Activated CD8-positive, alpha-beta memory T cell treated with anti-CD3 and anti-CD28 coated beads for 36 hours (primary cell): ENCODE data around the gene ASCL2. TPM values are rescaled to one million over a fixed set of nuclear protein-coding genes. Genes with fewer than 3 reads are reported as not detected.

Source experiments
- CTCF ChIA-PET: fragments of 350-600 bp; sonication (Branson Sonifier 250); formaldehyde crosslinking; loops from one replicate; lab custom pipeline; 2021; ENCODE audit warnings: antibody characterized with exemption; lab: Charles Lee
- POLR2A ChIA-PET: fragments of 350-600 bp; sonication (Branson Sonifier 250); formaldehyde crosslinking; loops from one replicate; lab custom pipeline; 2021; ENCODE audit warnings: antibody characterized with exemption; lab: Charles Lee
- total RNA-seq, 2 experiments: library from RNA; stranded (reverse); gene quantifications; one replicate each; pipeline ENCODE4 v1.2.3, GENCODE V29; 2021

Gene ASCL2
- total RNA-seq, 2 experiments from 2014 or later, result 1.8 to 2.8 TPM

GRCh38 chr11:2222451-2222850 lies 47.9 kb downstream of the ASCL2 start:
- POLR2A ChIA-PET, result no interaction called here
- CTCF ChIA-PET, result no interaction called here

- ChIA-PET CTCF (no interaction called here), POLR2A (interaction anchor here (0.6 kb wide), 1 partner anchor 457 kb away, joined by 3 read pairs; no protein-coding TSS in a partner anchor)
These were observed 48.8 kb downstream of the ASCL2 start for GRCh38 chr11:2221591-2221990.

- CTCF ChIA-PET, result no interaction called here
- POLR2A ChIA-PET, result interaction anchor here (0.6 kb wide), 1 partner anchor 457 kb away, joined by 3 read pairs; no protein-coding TSS in a partner anchor
These were observed 49.4 kb downstream of the ASCL2 start for GRCh38 chr11:2221024-2221423.

- POLR2A ChIA-PET, result no interaction called here
- CTCF ChIA-PET, result no interaction called here
These were observed 50.1 kb downstream of the ASCL2 start for GRCh38 chr11:2220173-2220771.

GRCh38 chr11:2219318-2220017 lies 50.9 kb downstream of the ASCL2 start:
- ChIA-PET CTCF (interaction anchor here (1.2 kb wide), 1 partner anchor 80 kb away, joined by 3 read pairs; no protein-coding TSS in a partner anchor), POLR2A (no interaction called here)

Other genes with a start within 250 kb of the ASCL2 start
- gene IGF2, start 131.2 kb downstream of the ASCL2 start, total RNA-seq, result 10 to 100 TPM in 1 of 2 experiments, 1 to 10 TPM in 1; 9.5 to 10.7 TPM
- gene INS, start 109.4 kb downstream of the ASCL2 start, total RNA-seq, result not detected
- gene TH, start 98.8 kb downstream of the ASCL2 start, total RNA-seq, result not detected
- 1 to 10 TPM; 3.5 to 4.2 TPM for gene C11orf21, start 31.3 kb upstream of the ASCL2 start, total RNA-seq
- 1 to 10 TPM; 2.8 to 2.9 TPM for gene TSPAN32, start 31.4 kb upstream of the ASCL2 start, total RNA-seq
- gene CD81, start 106.7 kb upstream of the ASCL2 start, total RNA-seq, result 100 to 1,000 TPM; 190 to 198 TPM
- 10 to 100 TPM; 61.5 to 68.0 TPM for gene TSSC4, start 130.2 kb upstream of the ASCL2 start, total RNA-seq
- not detected for gene TRPM5, start 173.9 kb upstream of the ASCL2 start, total RNA-seq
- 1 to 10 TPM; 3.1 to 3.9 TPM for gene KCNQ1, start 174.4 kb upstream of the ASCL2 start, total RNA-seq